Endothelial cell of umbilical vein (primary cell): Measurements from ENCODE around the gene SFSWAP. TPM values are rescaled to one million over a fixed set of nuclear protein-coding genes. Genes with fewer than 3 reads are reported as not detected.

Experiments
- BruUV-seq: library from RNA; stranded (reverse); fragments of 400-500 nt; replicated peaks from 2 replicates; lab custom pipeline; 2021; lab: Mats Ljungman, UMichigan
- CTCF ChIA-PET: fragments of 300-600, 350-600 bp; sonication (Branson Sonifier 250); formaldehyde crosslinking; loops from one replicate; lab custom pipeline; 2021; ENCODE audit warnings: antibody characterized with exemption, inconsistent platforms; lab: Charles Lee
- POLR2A ChIA-PET: fragments of 300-600, 350-600 bp; sonication (Branson Sonifier 250); formaldehyde crosslinking; loops from one replicate; lab custom pipeline; 2021; ENCODE audit warnings: antibody characterized with exemption, inconsistent platforms; lab: Charles Lee
- DNase-seq: peaks from one replicate; pipeline ENCODE4 v3.0.0-alpha.2; 2011; ENCODE audit warnings: low read depth, low spot score
- FAIRE-seq: peaks from 2 replicates; lab custom pipeline; 2011; peaks lifted over from hg19 to GRCh38; lab: Jason Lieb, UNC
- H2AFZ ChIP-seq: 2 replicates; pipeline ENCODE4 v1.6.0; 2012; ENCODE audit warnings: low read depth, low read length, control low read depth, inconsistent platforms
- H3K27ac ChIP-seq: 2 replicates; pipeline ENCODE4 v1.5.1; 2011; ENCODE audit warnings: low read depth, mild to moderate bottlenecking, control low read depth, low read length, moderate library complexity; ENCODE audit not compliant: insufficient read depth
- H3K27me3 ChIP-seq, 2 experiments: 2 replicates each; pipeline versions ENCODE4 v1.6.0 to v1.6.1; 2011; ENCODE audit warnings: low read length in 2 of 2, mixed read lengths in 1 of 2; ENCODE audit not compliant: control insufficient read depth in 2 of 2, insufficient read depth in 2 of 2
- H3K36me3 ChIP-seq, 2 experiments: 2 replicates in 1 of 2; 3 replicates in 1 of 2; pipeline ENCODE4 v1.5.1; 2011; ENCODE audit warnings: low read length in 2 of 2, mild to moderate bottlenecking in 1 of 2, moderate library complexity in 1 of 2; ENCODE audit not compliant: control insufficient read depth in 2 of 2, insufficient read depth in 2 of 2; ENCODE audit errors: extremely low read depth in 1 of 2
- H3K4me1 ChIP-seq: 3 replicates; pipeline ENCODE4 v1.5.1; 2011; ENCODE audit warnings: mild to moderate bottlenecking, low read length; ENCODE audit not compliant: control insufficient read depth, insufficient read depth; ENCODE audit errors: extremely low read depth
- H3K4me2 ChIP-seq: 2 replicates; pipeline ENCODE4 v1.6.1; 2011; ENCODE audit warnings: low read length, control low read depth, mixed read lengths; ENCODE audit not compliant: insufficient read depth
- H3K4me3 ChIP-seq, 3 experiments: fragments of 200-600 bp in 1 of 3; sonication (generic), shearing (Covaris generic) in 1 of 3; replicated peaks in 1 of 3; 2 replicates each; pipeline ENCODE4 v1.5.1; 2011 to 2016; ENCODE audit warnings: control low read depth in 3 of 3, low read length in 3 of 3, mild to moderate bottlenecking in 2 of 3, inconsistent platforms in 1 of 3, low read depth in 1 of 3, moderate library complexity in 1 of 3; ENCODE audit not compliant: insufficient read depth in 1 of 3
- H3K79me2 ChIP-seq: 2 replicates; pipeline ENCODE4 v1.6.0; 2012; ENCODE audit warnings: low read length, inconsistent platforms; ENCODE audit not compliant: control insufficient read depth, insufficient read depth
- H3K9ac ChIP-seq: replicated peaks from 2 replicates; pipeline ENCODE3; 2011; ENCODE audit warnings: low read length, control low read depth; ENCODE audit not compliant: insufficient read depth; ENCODE audit errors: extremely low read depth
- H3K9me1 ChIP-seq: replicated peaks from 3 replicates; pipeline ENCODE4 v1.6.0; 2011; ENCODE audit warnings: mild to moderate bottlenecking, low read length; ENCODE audit not compliant: control insufficient read depth, insufficient read depth; ENCODE audit errors: extremely low read depth
- H3K9me3 ChIP-seq: replicated peaks from 2 replicates; pipeline ENCODE4 v1.5.1; 2012; ENCODE audit warnings: low read length, inconsistent platforms; ENCODE audit not compliant: control insufficient read depth, insufficient read depth
- H4K20me1 ChIP-seq: replicated peaks from 2 replicates; pipeline ENCODE3; 2011; ENCODE audit warnings: mild to moderate bottlenecking, low read length; ENCODE audit not compliant: control insufficient read depth, insufficient read depth; ENCODE audit errors: extremely low read depth
- CTCF ChIP-seq, 2 donors: IDR thresholded peaks; 1 replicate in 1 of 2; 2 replicates in 1 of 2; pipeline ENCODE4 v1.5.1; 2011; ENCODE audit warnings: low read length in 2 of 2, mild to moderate bottlenecking in 2 of 2, moderate library complexity in 2 of 2, control low read depth in 1 of 2, inconsistent platforms in 1 of 2, low read depth in 1 of 2; ENCODE audit not compliant: insufficient read depth in 1 of 2; ENCODE audit errors: extremely low read depth in 1 of 2
- EZH2 ChIP-seq: IDR thresholded peaks from 2 replicates; pipeline ENCODE4 v1.6.1; 2012; ENCODE audit warnings: borderline replicate concordance, low read depth, mild to moderate bottlenecking, moderate library complexity, low read length, inconsistent platforms; ENCODE audit not compliant: severe bottlenecking
- FOS ChIP-seq: IDR thresholded peaks from 2 replicates; pipeline ENCODE4 v1.6.1; 2011; ENCODE audit warnings: mild to moderate bottlenecking, low read length, moderate library complexity, borderline replicate concordance; ENCODE audit not compliant: insufficient read depth
- GATA2 ChIP-seq: IDR thresholded peaks from 2 replicates; pipeline ENCODE4 v1.7.0; 2011; ENCODE audit warnings: low read depth, mild to moderate bottlenecking, moderate library complexity, mixed read lengths, low read length; ENCODE audit not compliant: insufficient read length, insufficient read depth
- JUN ChIP-seq: IDR thresholded peaks from 2 replicates; pipeline ENCODE4 v1.6.1; 2011; ENCODE audit warnings: borderline replicate concordance, low read depth; ENCODE audit not compliant: insufficient read length, insufficient read depth
- MAX ChIP-seq: IDR thresholded peaks from 2 replicates; pipeline ENCODE4 v1.6.1; 2011; ENCODE audit not compliant: insufficient read depth, insufficient read length
- MYC ChIP-seq: IDR thresholded peaks from one replicate; pipeline ENCODE4 v1.6.1; 2011; ENCODE audit warnings: mild to moderate bottlenecking, low read depth, low read length
- POLR2A ChIP-seq: IDR thresholded peaks from 2 replicates; pipeline ENCODE4 v1.6.1; 2012; ENCODE audit warnings: low read depth, mild to moderate bottlenecking, control low read depth, low read length
- POLR2AphosphoS5 ChIP-seq: IDR thresholded peaks from 2 replicates; pipeline ENCODE4 v1.6.1; 2012; ENCODE audit warnings: low read depth, mild to moderate bottlenecking, control low read depth, low read length, moderate library complexity; ENCODE audit not compliant: insufficient read depth
- dilution Hi-C: fragments of 300-500 bp; cut with MboI; formaldehyde crosslinking; loops from one replicate; pipeline ENCODE4 v1.15.0; 2019; ENCODE audit warnings: low sequenced_read_pairs; ENCODE audit not compliant: extremely low pct_ligation_motif_present
- intact Hi-C: fragments of 100-400 bp; cut with micrococcal nuclease; formaldehyde crosslinking; loops from one replicate; pipeline ENCODE4 v1.10.0; 2022
- polyA plus RNA-seq, 4 experiments: library from polyadenylated mRNA; depleted of rRNA in 3 of 4; stranded (reverse) in 3 of 4; unstranded in 1 of 4; fragments of >200 nt; gene quantifications; 2 replicates each; pipeline versions ENCODE4 v1.2.1 to v1.2.3, GENCODE V29; 2011 to 2012; ENCODE audit warnings: missing spikeins in 1 of 4
- total RNA-seq: library from RNA; stranded (reverse); gene quantifications from 2 replicates; pipeline ENCODE4 v1.2.3, GENCODE V29; 2021

The SFSWAP gene
- total and polyA plus RNA-seq, 2 donors (not counting 3 experiments of a cell fraction or from before 2014, with no cell fraction given), result 38.1 to 53.3 TPM

GRCh38 chr12:131716282-131716681 lies 5.4 kb downstream of the SFSWAP start:
- Histone ChIP-seq H3K4me3 (no peak overlapping the region), H3K9me1 (no peaks in the 10 kb centered on the region), H3K9me3 (no peaks in the 10 kb centered on the region), H2AFZ (no peak overlapping the region), H3K27ac (no peak overlapping the region), H4K20me1 (no peaks in the 10 kb centered on the region), H3K36me3 (peaks cover 19 to 38% of the 10 kb centered on the region in 2 experiments), H3K4me1 (peaks cover 12% of the 10 kb centered on the region), H3K9ac (no peak overlapping the region), H3K4me2 (no peak overlapping the region), H3K79me2 (peaks cover 36% of the 10 kb centered on the region), H3K27me3 (no peaks in the 10 kb centered on the region)
- ChIA-PET POLR2A (no interaction called here), CTCF (no interaction called here)
- no peak for FAIRE-seq
- no TSS peak for BruUV-seq
- no peak for DNase-seq
- TF ChIP-seq EZH2, result no peak
- TF ChIP-seq JUN, result no peak
- no peak for TF ChIP-seq FOS
- TF ChIP-seq POLR2A, result no peak
- no peak for TF ChIP-seq MYC
- TF ChIP-seq POLR2AphosphoS5, result no peak
- TF ChIP-seq CTCF (IDR thresholded peaks at IDR 0.05; ENCODE audit: extremely low read depth in 1 of 2, insufficient read depth in 1 of 2, low read depth in 1 of 2, low read length in 2 of 2), result no peak
- no peak for TF ChIP-seq MAX
- no peak for TF ChIP-seq GATA2
- intact Hi-C loops (loop anchor here (10.0 kb wide), 1 partner anchor 841 kb away; the partner anchor contains the start of gene RAN), dilution Hi-C loops (no loop called here)
